Activated naive CD8-positive, alpha-beta T cell treated with anti-CD3 and anti-CD28 coated beads, Interleukin-2, amount 50 U/mL, for 24 hours (primary cell): Measurements from ENCODE around the gene EEA1.
"Not testable (repeated sequence)": the region's sequence is repeated elsewhere in the genome, so short reads cannot be mapped to it uniquely, and the experiment has no call there.

ENCODE experiments used
- ATAC-seq: fragments of 150-1000 bp; cut with Tn5 transposase; one replicate; pipeline ENCODE4 v1.10.0; 2021
- DNase-seq: peaks from one replicate; pipeline ENCODE4 v3.0.0; 2021
- H3K27ac Mint-ChIP-seq: one replicate; pipeline ENCODE4 v1.8.0; 2021; ENCODE audit warnings: mild to moderate bottlenecking, mixed read lengths
- H3K27me3 Mint-ChIP-seq: one replicate; pipeline ENCODE4 v1.8.0; 2021; ENCODE audit warnings: mixed read lengths
- H3K36me3 Mint-ChIP-seq: one replicate; pipeline ENCODE4 v1.8.0; 2021; ENCODE audit warnings: low read depth, mixed read lengths
- H3K4me1 Mint-ChIP-seq: one replicate; pipeline ENCODE4 v1.8.0; 2021; ENCODE audit warnings: mixed read lengths
- H3K4me3 Mint-ChIP-seq: one replicate; pipeline ENCODE4 v1.8.0; 2021; ENCODE audit warnings: mild to moderate bottlenecking, moderate library complexity, mixed read lengths
- H3K9me3 Mint-ChIP-seq: one replicate; pipeline ENCODE4 v1.8.0; 2021; ENCODE audit warnings: mixed read lengths

The EEA1 gene

DNA sequence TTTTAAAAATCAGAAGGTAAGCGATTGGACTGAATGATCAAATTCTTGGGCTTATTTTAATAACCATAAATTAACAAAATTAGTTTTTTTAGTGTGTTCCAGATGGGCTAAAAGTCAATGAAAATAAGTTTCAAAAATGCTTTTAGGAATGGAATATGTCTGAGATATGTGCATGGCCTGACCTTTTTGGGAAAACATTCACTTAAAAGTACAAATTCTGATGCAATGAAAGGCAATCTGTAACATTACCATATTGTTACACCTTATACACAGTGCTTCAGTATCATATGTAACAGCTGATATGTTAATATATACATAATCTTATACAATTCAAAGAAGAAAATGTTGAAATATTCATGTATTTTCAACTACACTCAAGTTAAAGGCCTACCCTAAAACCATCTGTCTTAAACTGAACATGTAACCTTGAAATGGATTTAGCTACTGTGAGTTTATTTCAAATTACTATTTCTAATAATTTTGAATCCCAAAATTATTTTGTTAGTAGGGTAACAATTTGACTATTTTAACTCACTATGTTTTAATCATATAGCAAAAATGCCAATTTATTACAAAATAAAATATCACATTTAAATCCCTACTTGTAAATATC is 84.8 kb downstream of the EEA1 start:
- Mint-ChIP-seq H3K4me3 (no peak overlapping the region), H3K36me3 (peaks cover 32% of the 10 kb centered on the region), H3K27me3 (no peaks in the 10 kb centered on the region), H3K4me1 (peaks cover 9% of the 10 kb centered on the region), H3K9me3 (no peaks in the 10 kb centered on the region), H3K27ac (no peak overlapping the region)
- ATAC-seq: no peak
- DNase-seq: no peak

DNA sequence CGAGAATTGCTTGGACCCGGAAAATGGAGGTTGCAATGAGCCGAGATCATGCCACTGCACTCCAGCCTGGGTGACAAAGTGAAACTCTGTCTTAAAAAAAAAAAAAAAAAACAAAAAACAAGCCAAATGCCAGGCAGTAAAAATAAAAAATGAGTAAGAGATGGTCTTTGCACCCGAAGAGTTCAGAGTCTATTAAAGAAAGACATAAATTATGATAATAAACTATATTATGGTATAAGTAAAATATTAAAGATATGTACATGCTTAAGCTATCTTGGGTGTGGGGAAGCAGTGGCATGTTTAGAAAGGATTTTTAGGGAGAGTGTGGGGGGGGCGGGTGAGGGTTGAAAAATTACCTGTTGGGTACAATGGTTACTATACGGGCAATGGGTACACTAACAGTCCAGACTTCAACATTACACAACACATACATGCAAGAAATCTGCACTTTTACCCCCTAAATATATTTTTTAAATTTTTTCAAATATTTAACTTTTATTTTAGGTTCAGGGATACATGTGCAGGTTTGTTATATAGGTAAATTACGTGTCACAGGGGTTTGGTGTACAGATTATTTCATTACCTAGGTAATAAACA is 99.3 kb downstream of the EEA1 start:
- peaks cover 31% of the 10 kb centered on the region for H3K36me3 Mint-ChIP-seq
- no peak for ATAC-seq
- no peaks in the 10 kb centered on the region for H3K4me1 Mint-ChIP-seq
- no peaks in the 10 kb centered on the region for H3K9me3 Mint-ChIP-seq
- H3K27ac Mint-ChIP-seq: no peak overlapping the region
- no peaks in the 10 kb centered on the region for H3K27me3 Mint-ChIP-seq
- no peak for DNase-seq
- no peak overlapping the region for H3K4me3 Mint-ChIP-seq

DNA sequence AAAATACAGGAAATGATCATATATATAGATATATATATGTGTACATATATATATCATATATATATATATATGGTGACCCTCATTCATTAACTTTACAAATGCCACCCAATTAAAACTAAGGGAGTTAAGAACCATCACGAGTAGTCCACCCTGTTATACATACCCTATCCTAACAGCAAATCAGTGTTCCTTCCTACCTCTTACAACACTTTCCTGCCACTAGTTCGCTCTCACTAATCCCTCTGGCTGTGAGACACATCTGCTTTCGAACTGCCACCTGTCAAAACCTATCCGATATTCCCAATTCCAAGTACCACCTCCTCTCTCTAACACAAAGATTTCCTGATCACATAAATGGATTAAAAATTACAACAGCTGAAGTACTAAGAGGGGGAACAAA is 100.5 kb downstream of the EEA1 start:
- H3K36me3 Mint-ChIP-seq: peaks cover 29% of the 10 kb centered on the region
- no peaks in the 10 kb centered on the region for H3K27me3 Mint-ChIP-seq
- no peaks in the 10 kb centered on the region for H3K4me1 Mint-ChIP-seq
- no peak overlapping the region for H3K4me3 Mint-ChIP-seq
- DNase-seq (no peak), ATAC-seq (no peak)
- H3K9me3 Mint-ChIP-seq: no peaks in the 10 kb centered on the region
- no peak overlapping the region for H3K27ac Mint-ChIP-seq

DNA sequence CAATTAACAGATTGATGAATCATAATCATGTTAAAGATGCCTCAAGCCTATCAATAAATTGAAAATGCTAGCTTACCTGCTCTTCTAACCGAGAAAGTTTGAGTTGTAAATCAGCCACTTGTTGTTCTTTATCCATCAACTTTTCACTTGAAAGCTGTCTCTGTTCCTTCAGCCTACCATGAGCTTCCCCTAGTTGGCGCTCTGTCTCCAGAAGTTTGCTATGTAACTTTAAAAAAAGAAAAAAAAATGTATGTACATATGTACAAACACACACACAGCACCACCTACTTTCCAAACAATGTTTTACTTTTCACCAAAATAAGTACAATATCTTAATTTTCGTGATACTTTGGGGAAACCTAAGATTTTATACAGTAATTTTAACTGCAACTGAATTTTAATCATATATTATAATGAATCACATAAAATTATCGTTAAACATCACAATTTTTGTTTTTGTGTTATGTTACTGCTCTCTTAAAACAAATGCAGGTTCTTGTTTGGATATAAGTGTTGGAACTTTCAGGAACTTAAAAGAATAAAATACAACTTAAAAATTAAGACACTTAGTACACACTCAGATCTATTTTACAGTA is 101.2 kb downstream of the EEA1 start:
- H3K4me3 Mint-ChIP-seq: no peak overlapping the region
- no peak overlapping the region for H3K27ac Mint-ChIP-seq
- H3K36me3 Mint-ChIP-seq: peaks cover 25% of the 10 kb centered on the region
- H3K4me1 Mint-ChIP-seq: no peaks in the 10 kb centered on the region
- no peaks in the 10 kb centered on the region for H3K27me3 Mint-ChIP-seq
- no peaks in the 10 kb centered on the region for H3K9me3 Mint-ChIP-seq
- ATAC-seq (no peak), DNase-seq (peak; percentile 25)

DNA sequence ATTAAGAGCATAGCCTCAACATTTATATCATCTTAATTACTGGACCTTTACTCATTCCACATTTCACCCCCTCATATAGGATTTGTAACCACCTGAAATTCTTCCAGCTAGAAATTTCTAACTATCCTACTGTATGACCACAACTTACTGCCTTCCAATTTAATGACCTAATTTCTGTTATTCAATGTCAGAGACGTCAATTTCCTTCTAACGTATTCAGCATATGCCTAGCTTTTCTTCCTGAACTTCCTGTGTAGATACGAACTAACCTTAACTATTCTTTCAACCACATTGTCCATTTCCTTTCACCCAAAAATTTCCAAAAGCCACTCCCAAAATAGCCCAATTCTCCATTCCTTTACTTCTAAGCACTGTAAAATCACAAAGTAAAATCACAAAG is 108.0 kb downstream of the EEA1 start:
- H3K27me3 Mint-ChIP-seq: no peaks in the 10 kb centered on the region
- no peak overlapping the region for H3K4me3 Mint-ChIP-seq
- no peaks in the 10 kb centered on the region for H3K4me1 Mint-ChIP-seq
- H3K9me3 Mint-ChIP-seq: no peaks in the 10 kb centered on the region
- DNase-seq: no peak
- peaks cover 18% of the 10 kb centered on the region for H3K36me3 Mint-ChIP-seq
- ATAC-seq: no peak
- H3K27ac Mint-ChIP-seq: no peak overlapping the region

DNA sequence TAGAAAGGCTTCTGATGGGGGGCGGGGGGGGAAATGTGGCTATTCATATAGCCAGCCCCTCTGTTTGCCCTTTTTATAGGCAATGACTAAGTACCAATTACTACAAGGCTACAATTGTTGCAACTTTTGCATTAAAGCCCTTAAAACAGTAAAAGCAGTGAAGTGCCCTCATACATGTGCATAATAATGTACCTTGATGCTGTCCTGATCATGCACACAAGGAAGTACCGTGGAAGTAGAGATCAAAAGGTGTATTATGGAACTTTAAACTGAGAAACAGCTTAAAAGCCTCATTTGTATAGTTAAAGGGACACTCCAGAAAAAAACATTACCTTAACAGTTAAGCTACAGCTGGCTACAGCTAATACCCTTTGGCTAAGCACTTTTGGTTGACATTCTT is 114.5 kb downstream of the EEA1 start:
- DNase-seq (no peak), ATAC-seq (no peak)
- Mint-ChIP-seq H3K4me1 (peaks cover 3% of the 10 kb centered on the region), H3K27me3 (no peaks in the 10 kb centered on the region), H3K9me3 (no peaks in the 10 kb centered on the region), H3K27ac (no peak overlapping the region), H3K36me3 (peaks cover 40% of the 10 kb centered on the region), H3K4me3 (no peak overlapping the region)

DNA sequence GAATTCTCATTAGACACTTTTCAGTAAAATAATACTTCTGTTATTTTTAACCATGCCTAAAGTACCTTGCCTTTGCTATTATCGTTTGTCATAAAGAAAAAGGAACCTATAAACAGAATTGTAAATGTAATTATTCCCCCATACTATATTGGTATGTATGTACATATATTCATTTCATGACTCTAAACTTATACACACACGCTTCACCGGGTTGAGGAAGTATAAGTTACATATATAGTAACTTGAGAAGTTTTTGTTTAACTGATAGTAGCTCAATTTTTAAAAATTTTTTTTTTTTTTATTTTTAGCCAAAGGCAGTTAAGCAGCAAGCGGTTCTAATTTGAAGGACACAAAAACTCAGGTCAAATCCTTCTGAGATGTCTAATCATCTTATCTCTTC is 118.7 kb downstream of the EEA1 start:
- Mint-ChIP-seq H3K4me3 (no peak overlapping the region), H3K27ac (no peak overlapping the region), H3K27me3 (no peaks in the 10 kb centered on the region), H3K9me3 (peaks cover 10% of the 10 kb centered on the region), H3K36me3 (peaks cover 58% of the 10 kb centered on the region), H3K4me1 (peaks cover 3% of the 10 kb centered on the region)
- DNase-seq (no peak), ATAC-seq (no peak)

DNA sequence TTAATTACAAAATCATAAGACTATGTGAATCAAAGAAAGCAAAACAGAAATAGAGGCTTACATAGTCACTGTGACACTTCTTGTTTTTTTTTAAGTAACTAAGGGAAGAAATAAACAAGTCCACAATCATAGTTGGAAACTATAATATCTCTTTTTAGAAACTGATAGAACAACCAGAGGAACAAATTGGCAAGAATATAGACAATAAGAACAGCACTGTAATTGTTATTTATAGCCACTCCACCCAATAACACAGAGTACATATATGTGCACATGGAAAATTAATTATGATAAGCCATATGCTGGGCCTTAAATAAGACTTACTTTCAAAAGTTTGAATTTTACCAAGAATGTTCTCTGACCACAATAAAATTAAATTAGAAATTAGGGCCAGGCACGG is 125.2 kb downstream of the EEA1 start:
- no peaks in the 10 kb centered on the region for H3K27me3 Mint-ChIP-seq
- peaks cover 46% of the 10 kb centered on the region for H3K36me3 Mint-ChIP-seq
- ATAC-seq (no peak), DNase-seq (no peak)
- H3K27ac Mint-ChIP-seq: no peak overlapping the region
- no peak overlapping the region for H3K4me3 Mint-ChIP-seq
- H3K9me3 Mint-ChIP-seq: peaks cover 10% of the 10 kb centered on the region
- no peaks in the 10 kb centered on the region for H3K4me1 Mint-ChIP-seq

DNA sequence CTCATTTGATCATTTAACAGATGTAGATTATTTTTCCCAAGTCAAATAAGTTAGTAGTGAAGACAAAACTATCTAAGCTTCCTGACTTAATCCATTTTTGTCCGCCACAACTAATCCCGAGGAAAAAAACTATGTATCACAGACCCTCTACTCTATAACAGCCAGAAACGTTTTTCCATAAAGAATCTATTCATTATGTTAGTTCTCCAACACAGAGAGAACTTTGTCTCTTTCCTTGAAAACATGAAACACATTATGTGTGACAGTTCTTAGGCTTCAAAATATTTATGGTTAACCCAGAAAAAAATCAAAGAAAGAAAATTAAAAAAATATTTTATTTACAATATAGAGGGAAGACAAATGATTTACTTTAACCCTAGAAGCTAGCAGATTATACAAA is 126.2 kb downstream of the EEA1 start:
- DNase-seq (no peak), ATAC-seq (no peak)
- Mint-ChIP-seq H3K4me3 (no peak overlapping the region), H3K4me1 (no peaks in the 10 kb centered on the region), H3K9me3 (peaks cover 10% of the 10 kb centered on the region), H3K27ac (no peak overlapping the region), H3K27me3 (no peaks in the 10 kb centered on the region), H3K36me3 (peaks cover 40% of the 10 kb centered on the region)

DNA sequence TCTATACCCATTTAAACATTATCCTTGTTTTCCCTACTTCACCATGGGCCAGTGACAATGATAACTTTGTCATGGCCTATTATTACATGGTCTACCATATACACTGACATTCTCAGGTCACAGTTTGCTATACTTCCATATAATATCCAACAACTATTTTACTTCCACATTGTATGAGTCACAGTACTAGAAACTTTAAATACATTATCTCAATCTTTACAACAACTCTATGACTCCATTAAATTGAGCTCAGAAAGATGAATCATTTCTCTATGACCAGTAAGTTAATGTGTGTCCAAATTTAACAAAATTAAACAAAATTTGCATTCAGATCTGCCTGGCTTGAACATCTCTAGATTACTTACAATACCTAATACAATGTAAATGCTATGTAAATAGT is 132.4 kb downstream of the EEA1 start:
- ATAC-seq (no peak), DNase-seq (no peak)
- Mint-ChIP-seq H3K27ac (no peak overlapping the region), H3K27me3 (no peaks in the 10 kb centered on the region), H3K9me3 (peaks cover 12% of the 10 kb centered on the region), H3K36me3 (peaks cover 60% of the 10 kb centered on the region), H3K4me3 (no peak overlapping the region), H3K4me1 (no peaks in the 10 kb centered on the region)

DNA sequence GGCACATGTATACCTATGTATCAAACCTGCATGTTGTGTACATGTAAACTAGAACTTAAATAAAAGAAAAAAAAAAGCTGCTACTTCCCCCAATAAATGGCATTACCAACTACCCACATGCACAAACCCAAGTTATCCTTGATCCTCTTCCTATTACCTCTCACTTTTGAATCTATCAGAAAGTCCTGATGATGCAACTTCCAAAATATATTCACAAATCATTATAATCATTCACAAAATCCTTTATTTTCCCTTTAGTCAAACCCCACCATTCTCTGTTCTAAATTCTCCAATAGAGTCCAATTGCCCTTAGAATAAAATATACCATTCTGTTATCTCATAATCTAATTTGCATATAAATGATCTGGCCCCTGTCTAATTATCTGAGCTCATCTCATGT is 134.3 kb downstream of the EEA1 start:
- ATAC-seq: no peak
- peaks cover 67% of the 10 kb centered on the region for H3K36me3 Mint-ChIP-seq
- no peak overlapping the region for H3K4me3 Mint-ChIP-seq
- H3K9me3 Mint-ChIP-seq: peaks cover 17% of the 10 kb centered on the region
- H3K27ac Mint-ChIP-seq: no peak overlapping the region
- no peaks in the 10 kb centered on the region for H3K27me3 Mint-ChIP-seq
- H3K4me1 Mint-ChIP-seq: peaks cover 9% of the 10 kb centered on the region
- no peak for DNase-seq

DNA sequence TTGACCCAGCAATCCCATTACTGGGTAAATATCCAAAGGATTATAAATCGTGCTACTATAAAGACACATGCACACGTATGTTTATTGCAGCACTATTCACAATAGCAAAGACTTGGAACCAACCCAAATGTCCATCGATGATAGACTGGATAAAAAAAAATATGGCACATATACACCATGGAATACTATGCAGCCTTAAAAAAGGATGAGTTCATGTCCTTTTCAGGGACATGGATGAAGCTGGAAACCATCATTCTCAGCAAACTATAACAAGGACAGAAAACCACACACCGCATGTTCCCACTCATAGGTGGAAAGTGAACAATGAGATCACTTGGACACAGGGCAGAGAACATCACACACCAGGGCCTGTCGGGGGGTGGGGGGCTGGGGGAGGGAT is 134.7 kb downstream of the EEA1 start:
- H3K36me3 Mint-ChIP-seq: peaks cover 68% of the 10 kb centered on the region
- H3K27ac Mint-ChIP-seq, H3K4me3 Mint-ChIP-seq, ATAC-seq, DNase-seq, H3K27me3 Mint-ChIP-seq: not testable (repeated sequence)
- peaks cover 17% of the 10 kb centered on the region for H3K9me3 Mint-ChIP-seq
- peaks cover 10% of the 10 kb centered on the region for H3K4me1 Mint-ChIP-seq

DNA sequence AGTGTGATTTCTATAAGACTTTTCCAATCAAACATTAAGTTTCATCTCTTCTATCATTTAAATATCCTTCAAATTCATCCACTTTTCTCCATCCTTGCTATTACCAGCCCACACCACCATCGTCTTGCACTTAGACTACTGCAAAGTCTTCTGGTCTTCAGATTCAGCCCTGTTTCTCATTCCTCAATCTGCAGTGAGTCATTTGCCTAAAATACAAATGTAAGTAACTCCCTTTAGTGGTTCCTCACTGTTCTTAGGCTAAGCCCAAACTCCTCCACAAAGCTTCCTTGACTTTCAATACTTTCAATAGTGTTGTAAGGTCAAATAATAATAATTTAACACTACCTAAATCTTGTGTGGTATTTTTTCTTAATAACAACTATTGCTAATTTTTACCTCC is 143.1 kb downstream of the EEA1 start:
- Mint-ChIP-seq H3K9me3 (peaks cover under 1% of the 10 kb centered on the region), H3K27me3 (no peaks in the 10 kb centered on the region), H3K4me3 (no peak overlapping the region), H3K36me3 (peaks cover 31% of the 10 kb centered on the region), H3K4me1 (peaks cover 12% of the 10 kb centered on the region), H3K27ac (no peak overlapping the region)
- ATAC-seq (no peak), DNase-seq (no peak)

DNA sequence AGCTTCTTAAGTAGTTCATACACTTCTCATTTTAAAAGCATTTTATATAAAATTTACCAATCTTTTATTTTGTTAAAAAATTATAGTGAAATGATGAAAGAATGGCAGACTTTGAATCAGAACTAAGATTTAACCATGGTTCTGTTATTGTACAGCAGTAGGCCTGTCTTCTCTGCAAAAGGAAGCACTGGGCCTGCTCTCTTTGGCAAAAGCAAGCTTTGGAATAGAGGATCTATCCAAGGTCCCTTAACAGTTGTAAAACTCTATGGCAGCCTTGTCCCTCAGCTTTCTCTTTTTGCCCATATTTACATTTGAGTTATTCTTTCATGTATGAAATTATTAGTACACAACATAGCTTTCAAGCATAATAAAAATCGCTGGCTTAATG is 143.5 kb downstream of the EEA1 start:
- Mint-ChIP-seq H3K27me3 (no peaks in the 10 kb centered on the region), H3K4me3 (no peak overlapping the region), H3K36me3 (peaks cover 26% of the 10 kb centered on the region), H3K27ac (no peak overlapping the region), H3K4me1 (peaks cover 9% of the 10 kb centered on the region), H3K9me3 (no peaks in the 10 kb centered on the region)
- ATAC-seq: no peak
- DNase-seq: no peak

DNA sequence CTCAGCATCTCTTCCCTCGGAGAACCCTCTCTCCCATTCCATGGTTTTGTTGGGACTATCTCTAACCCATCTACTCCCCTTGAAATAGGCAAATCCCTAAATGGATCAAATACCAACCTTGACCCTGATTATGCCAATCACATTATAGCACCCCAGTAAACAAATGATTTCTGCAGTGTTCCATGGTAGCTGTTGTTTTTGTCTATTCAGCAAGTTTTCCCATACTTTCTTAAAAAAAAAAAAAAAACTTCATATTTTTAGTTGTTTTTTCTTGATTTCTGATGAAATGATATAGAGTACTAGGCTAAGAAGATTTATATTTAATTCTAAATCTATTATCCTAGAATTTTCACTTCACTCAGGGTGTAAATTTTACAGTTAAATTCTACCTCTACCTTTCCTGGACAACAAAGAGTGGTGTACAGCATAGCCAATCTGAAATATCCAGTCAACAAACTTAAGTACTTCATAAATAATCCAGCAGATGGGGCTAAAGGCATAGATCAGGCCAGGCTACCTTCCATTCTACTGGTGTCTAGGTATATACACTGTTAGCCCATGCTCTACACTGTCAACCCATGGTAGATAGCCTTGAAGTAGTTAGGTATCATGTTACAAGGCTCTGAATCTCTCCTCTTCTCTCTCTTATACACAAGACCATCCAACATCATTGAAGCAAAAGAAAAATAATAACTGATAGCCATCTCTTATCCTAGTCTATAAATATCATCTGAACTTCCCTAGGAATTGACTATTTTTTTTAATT is 144.1 kb downstream of the EEA1 start:
- Mint-ChIP-seq H3K36me3 (peaks cover 21% of the 10 kb centered on the region), H3K4me3 (no peak overlapping the region), H3K9me3 (no peaks in the 10 kb centered on the region), H3K27ac (no peak overlapping the region), H3K4me1 (peaks cover 4% of the 10 kb centered on the region), H3K27me3 (no peaks in the 10 kb centered on the region)
- peak; percentile 98 for ATAC-seq
- no peak for DNase-seq
